Activated T-cell treated with anti-CD3 and anti-CD28 coated beads, Interleukin-2, amount 50 U/mL, for 24 hours (primary cell): Measurements from ENCODE around the gene WBP2NL.

Source experiments
- DNase-seq: peaks from one replicate; pipeline ENCODE4 v3.0.0-alpha.2; 2020
- H3K27ac Mint-ChIP-seq: 2 replicates; pipeline ENCODE4 v1.8.0; 2020; ENCODE audit warnings: mild to moderate bottlenecking, mixed read lengths
- H3K27me3 Mint-ChIP-seq: 2 replicates; pipeline ENCODE4 v1.8.0; 2020; ENCODE audit warnings: mixed read lengths
- H3K36me3 Mint-ChIP-seq: 2 replicates; pipeline ENCODE4 v1.8.0; 2020; ENCODE audit warnings: low read depth, mixed read lengths
- H3K4me1 Mint-ChIP-seq: 2 replicates; pipeline ENCODE4 v1.8.0; 2020; ENCODE audit warnings: low read depth, mixed read lengths
- H3K4me3 Mint-ChIP-seq: 2 replicates; pipeline ENCODE4 v1.8.0; 2020; ENCODE audit warnings: mild to moderate bottlenecking, moderate library complexity, mixed read lengths
- H3K9me3 Mint-ChIP-seq: 2 replicates; pipeline ENCODE4 v1.8.0; 2020; ENCODE audit warnings: mixed read lengths

Gene WBP2NL

DNA sequence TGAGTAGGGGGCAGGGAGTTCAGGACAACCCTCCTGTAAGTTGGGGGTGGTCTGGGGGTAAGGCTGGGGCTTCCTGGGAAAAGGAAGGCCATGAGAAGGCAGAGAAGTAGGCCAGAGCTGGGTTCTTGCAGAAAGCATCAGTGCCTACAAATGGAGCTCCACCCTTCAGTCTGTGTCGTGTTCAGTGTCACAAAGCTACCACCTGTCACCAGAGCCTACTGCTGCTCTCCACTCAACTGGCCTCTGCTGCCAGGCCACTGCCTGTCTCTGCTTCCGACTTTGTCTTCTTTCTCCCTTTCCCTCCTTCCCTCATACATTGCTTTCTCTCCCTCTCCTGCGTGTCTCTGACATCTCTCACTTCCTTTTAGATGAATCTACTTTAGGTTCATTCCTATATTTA, 3.4 kb upstream of the WBP2NL start:
- H3K4me1 Mint-ChIP-seq: peaks cover 21% of the 10 kb centered on the region
- no peak overlapping the region for H3K4me3 Mint-ChIP-seq
- DNase-seq: no peak
- no peaks in the 10 kb centered on the region for H3K27me3 Mint-ChIP-seq
- peaks cover 3% of the 10 kb centered on the region for H3K36me3 Mint-ChIP-seq
- peaks cover 8% of the 10 kb centered on the region for H3K9me3 Mint-ChIP-seq
- no peak overlapping the region for H3K27ac Mint-ChIP-seq

DNA sequence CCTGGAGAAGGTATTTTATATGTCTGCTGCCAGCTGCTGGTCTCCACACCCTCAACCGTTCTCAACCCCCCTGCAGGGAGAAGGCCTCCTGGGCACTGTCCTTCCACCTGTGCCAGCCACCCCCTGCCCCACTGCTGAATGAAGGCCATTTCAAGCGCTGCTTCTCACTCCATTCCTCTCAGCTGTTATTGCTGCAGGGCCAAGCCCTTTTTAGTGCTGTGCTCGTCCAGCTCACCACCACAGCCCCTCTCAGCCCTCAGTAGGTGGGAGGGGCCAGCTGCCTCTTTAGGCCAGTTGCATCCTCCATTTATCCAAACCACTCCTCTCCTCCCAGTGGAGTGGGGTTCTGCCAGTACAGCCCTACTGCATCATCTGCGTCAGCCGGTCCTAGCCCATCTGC, 1.8 kb upstream of the WBP2NL start:
- no peaks in the 10 kb centered on the region for H3K27me3 Mint-ChIP-seq
- peaks cover 17% of the 10 kb centered on the region for H3K9me3 Mint-ChIP-seq
- H3K27ac Mint-ChIP-seq: no peak overlapping the region

DNA sequence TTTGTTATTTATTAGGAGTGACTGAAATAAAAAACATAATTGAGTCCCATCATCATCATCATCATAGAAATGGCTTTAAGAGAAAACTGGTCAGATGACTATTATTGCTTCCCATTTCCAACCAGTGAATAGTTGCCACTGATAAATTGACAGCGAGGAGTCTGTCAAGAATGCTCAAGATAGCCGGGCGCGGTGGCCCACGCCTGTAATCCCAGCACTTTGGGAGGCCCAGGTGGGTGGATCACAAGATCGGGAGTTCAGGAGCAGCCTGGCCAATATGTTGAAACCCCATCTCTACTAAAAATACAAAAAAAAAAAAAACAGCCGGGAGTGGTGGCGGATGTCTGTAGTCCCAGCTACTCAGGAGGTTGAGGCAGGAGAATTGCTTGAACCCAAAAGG, 1.9 kb downstream of the WBP2NL start:
- Mint-ChIP-seq H3K9me3 (peaks cover 24% of the 10 kb centered on the region), H3K4me1 (peaks cover 22% of the 10 kb centered on the region), H3K4me3 (no peak overlapping the region), H3K36me3 (peaks cover 14% of the 10 kb centered on the region), H3K27me3 (no peaks in the 10 kb centered on the region), H3K27ac (no peak overlapping the region)
- DNase-seq: no peak

More for the DNA sequence above, 1.8 kb upstream of the WBP2NL start:
- H3K4me3 Mint-ChIP-seq: no peak overlapping the region
- H3K4me1 Mint-ChIP-seq: peaks cover 21% of the 10 kb centered on the region
- H3K36me3 Mint-ChIP-seq: peaks cover 12% of the 10 kb centered on the region
- DNase-seq: no peak

- peaks cover 14% of the 10 kb centered on the region for H3K36me3 Mint-ChIP-seq
- peaks cover 24% of the 10 kb centered on the region for H3K4me1 Mint-ChIP-seq
- H3K27ac Mint-ChIP-seq: no peak overlapping the region
- peaks cover 27% of the 10 kb centered on the region for H3K9me3 Mint-ChIP-seq
- H3K27me3 Mint-ChIP-seq: no peaks in the 10 kb centered on the region
- H3K4me3 Mint-ChIP-seq: no peak overlapping the region
- no peak for DNase-seq
Measured at GRCh38 chr22:42001121-42001520, 2.5 kb downstream of the WBP2NL start.

- H3K4me1 Mint-ChIP-seq: peaks cover 24% of the 10 kb centered on the region
- no peak overlapping the region for H3K27ac Mint-ChIP-seq
- peaks cover 14% of the 10 kb centered on the region for H3K36me3 Mint-ChIP-seq
- DNase-seq: no peak
- H3K27me3 Mint-ChIP-seq: no peaks in the 10 kb centered on the region
- peaks cover 27% of the 10 kb centered on the region for H3K9me3 Mint-ChIP-seq
- no peak overlapping the region for H3K4me3 Mint-ChIP-seq
Measured at GRCh38 chr22:42001706-42002105, 3.1 kb downstream of the WBP2NL start.

GRCh38 chr22:42007922-42008321, 9.3 kb downstream of the WBP2NL start:
- no peak overlapping the region for H3K4me3 Mint-ChIP-seq
- DNase-seq: no peak

GRCh38 chr22:42010778-42011177, 12.2 kb downstream of the WBP2NL start:
- Mint-ChIP-seq H3K36me3 (peaks cover 3% of the 10 kb centered on the region), H3K9me3 (peaks cover 23% of the 10 kb centered on the region), H3K27me3 (peaks cover 8% of the 10 kb centered on the region), H3K4me3 (no peak overlapping the region), H3K4me1 (no peaks in the 10 kb centered on the region), H3K27ac (no peak overlapping the region)
- no peak for DNase-seq

More at GRCh38 chr22:42007922-42008321, 9.3 kb downstream of the WBP2NL start:
- peaks cover 8% of the 10 kb centered on the region for H3K27me3 Mint-ChIP-seq
- peaks cover 3% of the 10 kb centered on the region for H3K4me1 Mint-ChIP-seq
- H3K9me3 Mint-ChIP-seq: peaks cover 31% of the 10 kb centered on the region
- H3K27ac Mint-ChIP-seq: no peak overlapping the region
- peaks cover 3% of the 10 kb centered on the region for H3K36me3 Mint-ChIP-seq

DNA sequence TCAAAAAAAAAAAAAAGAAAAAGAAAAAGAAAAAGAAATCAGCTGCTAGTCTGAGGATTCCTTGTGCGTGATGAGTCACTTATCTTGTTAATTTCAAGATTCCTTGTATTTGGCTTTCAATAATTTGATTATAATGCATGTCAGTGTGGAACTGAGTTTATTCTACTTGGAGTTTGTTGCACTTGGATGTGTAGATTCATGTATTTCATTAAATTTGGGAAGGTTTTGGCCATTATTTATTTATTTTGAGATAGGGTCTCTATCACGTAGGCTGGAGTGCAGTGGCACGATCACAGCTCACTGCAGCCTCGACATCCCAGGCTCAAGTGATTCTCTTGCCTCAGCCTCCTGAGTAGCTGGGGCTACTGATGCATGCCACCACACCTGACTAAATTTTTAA, 14.8 kb downstream of the WBP2NL start:
- Mint-ChIP-seq H3K4me3 (no peak overlapping the region), H3K27me3 (peaks cover 5% of the 10 kb centered on the region), H3K9me3 (peaks cover 20% of the 10 kb centered on the region), H3K36me3 (peaks cover 3% of the 10 kb centered on the region), H3K4me1 (no peaks in the 10 kb centered on the region), H3K27ac (no peak overlapping the region)
- no peak for DNase-seq

- H3K4me1 Mint-ChIP-seq: no peaks in the 10 kb centered on the region
- no peak for DNase-seq
- no peak overlapping the region for H3K27ac Mint-ChIP-seq
- H3K36me3 Mint-ChIP-seq: no peaks in the 10 kb centered on the region
- no peaks in the 10 kb centered on the region for H3K27me3 Mint-ChIP-seq
- H3K4me3 Mint-ChIP-seq: no peak overlapping the region
- H3K9me3 Mint-ChIP-seq: peaks cover 6% of the 10 kb centered on the region
Measured at GRCh38 chr22:42016111-42016510, 17.5 kb downstream of the WBP2NL start.

- Mint-ChIP-seq H3K4me1 (peaks cover 10% of the 10 kb centered on the region), H3K9me3 (no peaks in the 10 kb centered on the region), H3K27ac (no peak overlapping the region), H3K27me3 (no peaks in the 10 kb centered on the region), H3K36me3 (no peaks in the 10 kb centered on the region), H3K4me3 (no peak overlapping the region)
- DNase-seq: no peak
Measured at GRCh38 chr22:42018224-42018623, 19.6 kb downstream of the WBP2NL start.

- no peaks in the 10 kb centered on the region for H3K36me3 Mint-ChIP-seq
- peaks cover 11% of the 10 kb centered on the region for H3K4me1 Mint-ChIP-seq
- DNase-seq: no peak
- H3K27ac Mint-ChIP-seq: no peak overlapping the region
- no peaks in the 10 kb centered on the region for H3K27me3 Mint-ChIP-seq
- no peaks in the 10 kb centered on the region for H3K9me3 Mint-ChIP-seq
- no peak overlapping the region for H3K4me3 Mint-ChIP-seq
Measured at GRCh38 chr22:42021571-42021970, 23.0 kb downstream of the WBP2NL start.

DNA sequence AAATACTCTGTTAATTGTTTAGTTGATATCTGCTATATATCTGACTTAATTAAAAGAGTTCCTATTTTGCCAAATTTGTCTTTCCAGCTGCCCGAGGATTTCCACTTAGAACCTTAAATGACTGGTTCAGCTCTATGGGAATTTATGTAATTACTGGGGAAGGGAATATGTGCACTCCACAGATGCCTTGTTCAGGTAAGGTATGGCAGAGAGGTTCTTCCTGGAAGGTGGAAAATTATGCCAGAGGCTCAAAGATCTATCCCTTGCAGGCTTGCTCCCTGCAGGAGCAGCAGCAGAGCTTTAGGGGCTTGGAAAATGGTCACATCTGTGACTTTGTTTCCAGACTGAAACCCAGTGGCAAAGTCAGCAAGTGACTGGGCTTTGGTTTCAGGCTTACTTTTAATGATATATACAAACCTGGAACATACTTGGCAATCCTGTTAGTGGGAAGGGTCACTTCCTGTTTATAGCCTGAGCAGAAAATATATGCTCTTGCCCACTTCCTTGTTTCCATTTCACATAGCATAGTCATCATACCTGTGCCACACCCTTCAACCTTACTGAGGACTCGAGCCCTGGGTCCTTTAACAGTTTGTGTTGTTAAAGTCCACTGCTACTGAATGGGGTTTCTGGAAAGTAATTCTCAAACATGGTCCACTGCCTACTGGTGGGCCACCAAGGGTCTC, 23.7 kb downstream of the WBP2NL start:
- no peak for DNase-seq
- H3K27me3 Mint-ChIP-seq: no peaks in the 10 kb centered on the region

DNA sequence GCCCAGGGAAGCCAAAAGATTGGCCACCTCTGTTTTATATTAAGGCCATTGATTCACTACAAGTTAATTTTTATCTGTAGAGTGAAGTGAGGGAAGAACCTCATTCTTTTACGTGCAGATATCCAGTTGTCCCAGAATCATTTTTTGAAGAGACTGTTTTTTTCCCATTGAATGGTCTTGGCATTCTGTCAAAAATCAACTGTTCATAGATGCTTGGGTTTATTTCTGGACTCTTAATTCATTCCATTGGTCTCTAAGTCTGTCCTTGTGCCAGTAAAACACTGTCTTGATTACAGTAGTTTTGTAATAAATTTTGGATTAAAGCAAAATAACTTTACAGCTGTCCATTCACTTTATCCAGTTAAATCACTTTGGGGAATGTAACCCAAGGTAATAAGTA, 26.8 kb downstream of the WBP2NL start:
- no peaks in the 10 kb centered on the region for H3K9me3 Mint-ChIP-seq
- no peak overlapping the region for H3K27ac Mint-ChIP-seq
- no peaks in the 10 kb centered on the region for H3K36me3 Mint-ChIP-seq
- H3K4me3 Mint-ChIP-seq: no peak overlapping the region
- no peak for DNase-seq
- H3K27me3 Mint-ChIP-seq: no peaks in the 10 kb centered on the region
- H3K4me1 Mint-ChIP-seq: peaks cover 14% of the 10 kb centered on the region

More for the DNA sequence above, 23.7 kb downstream of the WBP2NL start:
- no peaks in the 10 kb centered on the region for H3K36me3 Mint-ChIP-seq
- peaks cover 11% of the 10 kb centered on the region for H3K4me1 Mint-ChIP-seq
- peak overlapping the region; percentile 35 for H3K27ac Mint-ChIP-seq
- no peak overlapping the region for H3K4me3 Mint-ChIP-seq
- H3K9me3 Mint-ChIP-seq: no peaks in the 10 kb centered on the region

DNA sequence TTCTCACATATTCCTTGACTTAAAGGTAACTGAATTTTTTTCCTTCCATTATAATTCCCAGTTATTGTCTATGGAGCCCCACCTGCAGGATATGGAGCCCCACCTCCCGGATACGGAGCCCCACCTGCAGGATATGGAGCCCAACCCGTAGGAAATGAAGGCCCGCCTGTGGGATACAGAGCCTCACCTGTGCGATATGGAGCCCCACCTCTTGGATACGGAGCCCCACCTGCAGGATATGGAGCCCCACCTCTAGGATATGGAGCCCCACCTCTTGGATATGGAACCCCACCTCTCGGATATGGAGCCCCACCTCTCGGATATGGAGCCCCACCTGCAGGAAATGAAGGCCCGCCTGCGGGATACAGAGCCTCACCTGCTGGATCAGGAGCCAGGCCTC, 28.1 kb downstream of the WBP2NL start:
- H3K4me3 Mint-ChIP-seq: no peak overlapping the region
- no peak for DNase-seq
- H3K27ac Mint-ChIP-seq: no peak overlapping the region
- no peaks in the 10 kb centered on the region for H3K36me3 Mint-ChIP-seq
- no peaks in the 10 kb centered on the region for H3K9me3 Mint-ChIP-seq
- peaks cover 27% of the 10 kb centered on the region for H3K4me1 Mint-ChIP-seq
- H3K27me3 Mint-ChIP-seq: no peaks in the 10 kb centered on the region

GRCh38 chr22:42033263-42034181, 34.9 kb downstream of the WBP2NL start:
- no peak overlapping the region for H3K4me3 Mint-ChIP-seq
- no peak overlapping the region for H3K27ac Mint-ChIP-seq
- H3K4me1 Mint-ChIP-seq: peaks cover 20% of the 10 kb centered on the region
- peaks cover 14% of the 10 kb centered on the region for H3K9me3 Mint-ChIP-seq
- no peaks in the 10 kb centered on the region for H3K27me3 Mint-ChIP-seq
- no peak for DNase-seq
- H3K36me3 Mint-ChIP-seq: peaks cover 6% of the 10 kb centered on the region
